Measurements from ENCODE around the gene CDC16. TPM values are rescaled to one million over a fixed set of nuclear protein-coding genes. Genes with fewer than 3 reads are reported as not detected.

Gene CDC16
- total RNA-seq, 1 donor from 2014 or later, result 73.7 TPM

- H3K4me3 Mint-ChIP-seq (ENCODE audit: unreplicated experiment), result no peak overlapping the region
- H3K27ac Mint-ChIP-seq (ENCODE audit: unreplicated experiment), result no peak overlapping the region
- TF ChIP-seq CTCF (IDR thresholded peaks at IDR 0.05), result no peak
- no peaks in the 10 kb centered on the region for H3K9me3 Mint-ChIP-seq (ENCODE audit: unreplicated experiment)
- peaks cover 31% of the 10 kb centered on the region for H3K36me3 Mint-ChIP-seq (ENCODE audit: unreplicated experiment)
- no peaks in the 10 kb centered on the region for H3K27me3 Mint-ChIP-seq (ENCODE audit: unreplicated experiment)
- no peak for DNase-seq (ENCODE audit: extremely low spot score, unreplicated experiment)
- peaks cover 22% of the 10 kb centered on the region for H3K4me1 Mint-ChIP-seq (ENCODE audit: unreplicated experiment)
Observed at GRCh38 chr13:114237415-114238112, 2.9 kb downstream of the CDC16 start.

- DNase-seq (ENCODE audit: extremely low spot score, unreplicated experiment), result no peak
- Mint-ChIP-seq H3K4me1 (ENCODE audit: unreplicated experiment) (peaks cover 3% of the 10 kb centered on the region), H3K4me3 (ENCODE audit: unreplicated experiment) (no peak overlapping the region), H3K9me3 (ENCODE audit: unreplicated experiment) (no peaks in the 10 kb centered on the region), H3K27ac (ENCODE audit: unreplicated experiment) (no peak overlapping the region), H3K36me3 (ENCODE audit: unreplicated experiment) (peaks cover 58% of the 10 kb centered on the region), H3K27me3 (ENCODE audit: unreplicated experiment) (no peaks in the 10 kb centered on the region)
- no peak for TF ChIP-seq CTCF (IDR thresholded peaks at IDR 0.05)
Observed at GRCh38 chr13:114241918-114242317, 7.2 kb downstream of the CDC16 start.

GRCh38 chr13:114243971-114244370 is 9.3 kb downstream of the CDC16 start:
- Mint-ChIP-seq H3K27ac (ENCODE audit: unreplicated experiment) (no peak overlapping the region), H3K36me3 (ENCODE audit: unreplicated experiment) (peaks cover 63% of the 10 kb centered on the region), H3K4me1 (ENCODE audit: unreplicated experiment) (no peaks in the 10 kb centered on the region), H3K9me3 (ENCODE audit: unreplicated experiment) (no peaks in the 10 kb centered on the region), H3K27me3 (ENCODE audit: unreplicated experiment) (no peaks in the 10 kb centered on the region), H3K4me3 (ENCODE audit: unreplicated experiment) (no peak overlapping the region)
- no peak for DNase-seq (ENCODE audit: extremely low spot score, unreplicated experiment)
- TF ChIP-seq CTCF (IDR thresholded peaks at IDR 0.05), result no peak

- Mint-ChIP-seq H3K36me3 (ENCODE audit: unreplicated experiment) (peaks cover 61% of the 10 kb centered on the region), H3K9me3 (ENCODE audit: unreplicated experiment) (no peaks in the 10 kb centered on the region), H3K27me3 (ENCODE audit: unreplicated experiment) (no peaks in the 10 kb centered on the region), H3K4me3 (ENCODE audit: unreplicated experiment) (no peak overlapping the region), H3K4me1 (ENCODE audit: unreplicated experiment) (no peaks in the 10 kb centered on the region), H3K27ac (ENCODE audit: unreplicated experiment) (no peak overlapping the region)
- no peak for TF ChIP-seq CTCF (IDR thresholded peaks at IDR 0.05)
- no peak for DNase-seq (ENCODE audit: extremely low spot score, unreplicated experiment)
Observed at GRCh38 chr13:114244637-114245036, 9.9 kb downstream of the CDC16 start.

- Mint-ChIP-seq H3K27ac (ENCODE audit: unreplicated experiment) (no peak overlapping the region), H3K4me3 (ENCODE audit: unreplicated experiment) (no peak overlapping the region), H3K36me3 (ENCODE audit: unreplicated experiment) (peaks cover 57% of the 10 kb centered on the region), H3K9me3 (ENCODE audit: unreplicated experiment) (no peaks in the 10 kb centered on the region), H3K27me3 (ENCODE audit: unreplicated experiment) (no peaks in the 10 kb centered on the region), H3K4me1 (ENCODE audit: unreplicated experiment) (no peaks in the 10 kb centered on the region)
- TF ChIP-seq CTCF (IDR thresholded peaks at IDR 0.05), result no peak
- DNase-seq (ENCODE audit: extremely low spot score, unreplicated experiment), result no peak
Observed at GRCh38 chr13:114248011-114248410, 13.3 kb downstream of the CDC16 start.

All from osteocyte (in vitro differentiated cells).